ENCODE data around the gene RIPOR2. TPM values are rescaled to one million over a fixed set of nuclear protein-coding genes. Genes with fewer than 3 reads are reported as not detected.

RIPOR2 gene
- total and polyA plus RNA-seq, 2 donors (not counting 3 experiments of a cell fraction or from before 2014, with no cell fraction given), result 0.10 TPM; not detected in 1

GRCh38 chr6:24763578-24763977, 172.2 kb downstream of the RIPOR2 start:
- intact Hi-C loops (cut with micrococcal nuclease), result no loop called here
- BruUV-seq (replicated peaks), result no TSS peak
- H2AFZ ChIP-seq (ENCODE audit: low read depth, low read length), result peak overlapping the region; percentile 31

More at GRCh38 chr6:24763578-24763977, 172.2 kb downstream of the RIPOR2 start:
- Histone ChIP-seq H3K4me2 (ENCODE audit: insufficient read depth, low read length) (no peak overlapping the region), H4K20me1 (replicated peaks; ENCODE audit: control insufficient read depth, extremely low read depth, insufficient read depth, low read length) (no peaks in the 10 kb centered on the region), H3K4me3 (replicated peaks in 1 of 3; ENCODE audit: insufficient read depth in 1 of 3, low read depth in 1 of 3, low read length in 3 of 3) (no peak overlapping the region), H3K79me2 (ENCODE audit: control insufficient read depth, insufficient read depth, low read length) (no peaks in the 10 kb centered on the region), H3K36me3 (ENCODE audit: control insufficient read depth in 2 of 2, extremely low read depth in 1 of 2, insufficient read depth in 2 of 2, low read length in 2 of 2) (no peaks in the 10 kb centered on the region), H3K4me1 (ENCODE audit: control insufficient read depth, extremely low read depth, insufficient read depth, low read length) (no peaks in the 10 kb centered on the region), H3K9me1 (replicated peaks; ENCODE audit: control insufficient read depth, extremely low read depth, insufficient read depth, low read length) (no peaks in the 10 kb centered on the region), H3K27ac (ENCODE audit: insufficient read depth, low read depth, low read length) (no peak overlapping the region), H3K9me3 (replicated peaks; ENCODE audit: control insufficient read depth, insufficient read depth, low read length) (no peaks in the 10 kb centered on the region), H3K27me3 (ENCODE audit: control insufficient read depth in 2 of 2, insufficient read depth in 2 of 2, low read length in 2 of 2) (no peaks in the 10 kb centered on the region), H3K9ac (replicated peaks; ENCODE audit: extremely low read depth, insufficient read depth, low read length) (no peak overlapping the region)
- ChIA-PET CTCF (interaction anchor here (7.5 kb wide), 1 partner anchor 181 kb away, joined by 99 read pairs; no protein-coding TSS in a partner anchor), POLR2A (interaction anchor here (0.6 kb wide), 1 partner anchor 44 kb away, joined by 3 read pairs; no protein-coding TSS in a partner anchor)
- TF ChIP-seq EZH2 (IDR thresholded peaks at IDR 0.05; ENCODE audit: borderline replicate concordance, low read depth, low read length, severe bottlenecking) (no peak), GATA2 (IDR thresholded peaks at IDR 0.05; ENCODE audit: insufficient read depth, insufficient read length, low read depth, low read length) (no peak), JUN (IDR thresholded peaks at IDR 0.05; ENCODE audit: borderline replicate concordance, insufficient read depth, insufficient read length, low read depth) (no peak), MYC (IDR thresholded peaks at IDR 0.05; ENCODE audit: low read depth, low read length) (no peak), POLR2AphosphoS5 (IDR thresholded peaks at IDR 0.05; ENCODE audit: insufficient read depth, low read depth, low read length) (no peak), POLR2A (IDR thresholded peaks at IDR 0.05; ENCODE audit: low read depth, low read length) (no peak), CTCF (IDR thresholded peaks at IDR 0.05; ENCODE audit: extremely low read depth in 1 of 2, insufficient read depth in 1 of 2, low read depth in 1 of 2, low read length in 2 of 2) (no peak), FOS (IDR thresholded peaks at IDR 0.05; ENCODE audit: borderline replicate concordance, insufficient read depth, low read length) (no peak)
- TF ChIP-seq, protein P1, sequence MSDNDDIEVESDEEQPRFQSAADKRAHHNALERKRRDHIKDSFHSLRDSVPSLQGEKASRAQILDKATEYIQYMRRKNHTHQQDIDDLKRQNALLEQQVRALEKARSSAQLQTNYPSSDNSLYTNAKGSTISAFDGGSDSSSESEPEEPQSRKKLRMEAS (IDR thresholded peaks at IDR 0.05; ENCODE audit: insufficient read depth, insufficient read length), result no peak
- dilution Hi-C loops (cut with MboI; ENCODE audit: extremely low pct_ligation_motif_present, low sequenced_read_pairs), result no loop called here
- DNase-seq (ENCODE audit: low read depth, low spot score), result peak; percentile 25
- FAIRE-seq, result no peak

Data from endothelial cell of umbilical vein (primary cell).